Neural cell (in vitro differentiated cells): ENCODE results near the gene AK8. TPM values are rescaled to one million over a fixed set of nuclear protein-coding genes. Genes with fewer than 3 reads are reported as not detected.
A peak's percentile ranks its signal among the peaks of the same experiment; 100 is the strongest.

Experiments
- H2AFZ ChIP-seq: fragments of 200-600, 300-800 bp; sonication (generic), shearing (Covaris generic); 2 replicates; pipeline ENCODE4 v1.6.0; 2014; ENCODE audit warnings: low read depth, mild to moderate bottlenecking, antibody characterized with exemption, low read length, moderate library complexity
- H3F3A ChIP-seq: fragments of 200-600 bp; shearing (Covaris generic); 2 replicates; pipeline ENCODE4 v1.6.1; 2016; ENCODE audit warnings: mild to moderate bottlenecking, moderate library complexity, mixed read lengths, antibody characterized with exemption, low read length; ENCODE audit not compliant: insufficient read depth, poor library complexity, severe bottlenecking
- H3K27ac ChIP-seq: fragments of 200-600, 300-800 bp; sonication (generic), shearing (Covaris generic); 2 replicates; pipeline ENCODE4 v1.5.1; 2014; ENCODE audit warnings: mild to moderate bottlenecking, low read length, moderate library complexity
- H3K27me3 ChIP-seq: fragments of 300-800, 200-600 bp; sonication (generic), shearing (Covaris generic); 2 replicates; pipeline ENCODE4 v1.6.0; 2014; ENCODE audit warnings: mild to moderate bottlenecking, low read depth, low read length, moderate library complexity; ENCODE audit not compliant: insufficient read depth
- H3K36me3 ChIP-seq: fragments of 300-800, 200-600 bp; sonication (generic), shearing (Covaris generic); 2 replicates; pipeline ENCODE4 v1.5.1; 2014; ENCODE audit warnings: mild to moderate bottlenecking, antibody characterized with exemption, low read length, moderate library complexity; ENCODE audit not compliant: insufficient read depth
- H3K4me2 ChIP-seq: fragments of 300-800, 200-600 bp; sonication (generic), shearing (Covaris generic); 2 replicates; pipeline ENCODE4 v1.6.0; 2014; ENCODE audit warnings: mild to moderate bottlenecking, low read length
- H3K4me3 ChIP-seq: fragments of 300-800, 200-600 bp; sonication (generic), shearing (Covaris generic); 2 replicates; pipeline ENCODE4 v1.5.1; 2014; ENCODE audit warnings: mild to moderate bottlenecking, low read length, moderate library complexity
- H3K79me2 ChIP-seq: fragments of 200-600 bp; shearing (Covaris generic); replicated peaks from 2 replicates; pipeline ENCODE4 v1.6.0; 2014; ENCODE audit warnings: mild to moderate bottlenecking, low read length, moderate library complexity; ENCODE audit not compliant: insufficient read depth
- H3K9ac ChIP-seq: fragments of 300-800, 200-600 bp; sonication (generic), shearing (Covaris generic); 2 replicates; pipeline ENCODE4 v1.6.1; 2016; ENCODE audit warnings: mild to moderate bottlenecking, low read length, mixed read lengths
- H3K9me2 ChIP-seq: fragments of 200-600 bp; shearing (Covaris generic); 2 replicates; pipeline ENCODE4 v1.6.1; 2016; ENCODE audit warnings: mild to moderate bottlenecking, low read length, mixed read lengths; ENCODE audit not compliant: insufficient read depth
- H3K9me3 ChIP-seq: fragments of 200-600, 300-800 bp; sonication (generic), shearing (Covaris generic); 2 replicates; pipeline ENCODE4 v1.6.1; 2016; ENCODE audit warnings: mild to moderate bottlenecking, mixed run types, low read length, moderate library complexity, mixed read lengths
- H4K20me1 ChIP-seq: fragments of 200-600 bp; shearing (Covaris generic); 2 replicates; pipeline ENCODE4 v1.6.1; 2016; ENCODE audit warnings: mild to moderate bottlenecking, mixed run types; ENCODE audit not compliant: insufficient read depth
- EP300 ChIP-seq: fragments of 450-650 bp; conservative IDR thresholded peaks from 2 replicates; pipeline ENCODE4 v1.6.1; 2014; ENCODE audit warnings: antibody characterized with exemption, mild to moderate bottlenecking, moderate library complexity; ENCODE audit not compliant: poor library complexity, severe bottlenecking
- EZH2 ChIP-seq: fragments of 200-600, 300-800 bp; shearing (Covaris generic), sonication (generic); IDR thresholded peaks from 2 replicates; pipeline ENCODE4 v1.6.1; 2014; ENCODE audit warnings: antibody characterized with exemption, low read length, borderline replicate concordance, mild to moderate bottlenecking; ENCODE audit not compliant: insufficient read depth, poor library complexity, severe bottlenecking
- MXI1 ChIP-seq: fragments of 450-650 bp; conservative IDR thresholded peaks from 2 replicates; pipeline ENCODE4 v1.6.1; 2014; ENCODE audit warnings: antibody characterized with exemption, mild to moderate bottlenecking; ENCODE audit not compliant: poor library complexity, severe bottlenecking
- POLR2AphosphoS5 ChIP-seq: IDR thresholded peaks from 2 replicates; pipeline ENCODE4 v1.6.1; 2012
- RAD21 ChIP-seq: fragments of 450-650 bp; conservative IDR thresholded peaks from 2 replicates; pipeline ENCODE4 v1.6.1; 2014; ENCODE audit warnings: antibody characterized with exemption, mild to moderate bottlenecking, moderate library complexity
- SMC3 ChIP-seq: fragments of 450-650 bp; conservative IDR thresholded peaks from 2 replicates; pipeline ENCODE4 v1.6.1; 2014; ENCODE audit warnings: antibody characterized with exemption, mild to moderate bottlenecking, moderate library complexity; ENCODE audit not compliant: poor library complexity
- TAF1 ChIP-seq: IDR thresholded peaks from 2 replicates; pipeline ENCODE4 v1.6.1; 2012; ENCODE audit warnings: low read depth
- polyA plus RNA-seq: library from polyadenylated mRNA; depleted of rRNA; stranded (reverse); fragments of >200 nt; gene quantifications from 2 replicates; pipeline ENCODE4 v1.2.3, GENCODE V29; 2014
- TF ChIP-seq, protein P1 (sequence below): fragments of 450-650 bp; IDR thresholded peaks from 2 replicates; pipeline ENCODE4 v1.5.1; 2014; ENCODE audit warnings: antibody characterized with exemption, mild to moderate bottlenecking, moderate library complexity; ENCODE audit not compliant: poor library complexity, severe bottlenecking
- TF ChIP-seq, protein P2 (sequence below): IDR thresholded peaks from 2 replicates; pipeline ENCODE4 v1.6.1; 2012; ENCODE audit warnings: borderline replicate concordance

Gene AK8
- polyA plus RNA-seq, 1 donor from 2014 or later: 0.71 TPM

DNA sequence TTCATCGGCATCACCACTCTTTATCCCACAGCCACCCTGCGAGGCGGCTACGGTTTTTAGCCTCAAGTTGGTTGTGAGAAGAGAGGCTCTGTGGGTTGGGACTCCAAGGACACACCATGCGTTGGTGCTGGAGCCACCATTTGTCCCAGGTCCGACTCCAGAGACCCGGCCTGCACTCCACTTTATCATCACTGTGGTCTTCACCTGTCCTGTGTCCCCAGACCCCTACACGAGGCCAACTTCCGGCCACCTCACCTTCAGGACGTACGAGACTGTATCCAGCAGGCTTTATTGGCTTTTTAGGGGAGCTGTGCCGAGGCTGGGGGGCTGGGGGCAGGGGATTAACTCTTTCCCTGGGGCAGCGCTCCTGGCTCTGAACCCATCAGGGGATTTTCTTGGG, 152.8 kb downstream of the AK8 start:
- Histone ChIP-seq H3K9me3 (no peaks in the 10 kb centered on the region), H4K20me1 (no peaks in the 10 kb centered on the region), H3K36me3 (no peaks in the 10 kb centered on the region), H3K4me2 (no peak overlapping the region), H2AFZ (no peak overlapping the region), H3K27ac (no peak overlapping the region), H3K9ac (no peak overlapping the region), H3K79me2 (no peaks in the 10 kb centered on the region), H3K4me3 (no peak overlapping the region), H3K9me2 (no peaks in the 10 kb centered on the region), H3K27me3 (no peaks in the 10 kb centered on the region), H3F3A (no peaks in the 10 kb centered on the region)
- TF ChIP-seq, protein P1, sequence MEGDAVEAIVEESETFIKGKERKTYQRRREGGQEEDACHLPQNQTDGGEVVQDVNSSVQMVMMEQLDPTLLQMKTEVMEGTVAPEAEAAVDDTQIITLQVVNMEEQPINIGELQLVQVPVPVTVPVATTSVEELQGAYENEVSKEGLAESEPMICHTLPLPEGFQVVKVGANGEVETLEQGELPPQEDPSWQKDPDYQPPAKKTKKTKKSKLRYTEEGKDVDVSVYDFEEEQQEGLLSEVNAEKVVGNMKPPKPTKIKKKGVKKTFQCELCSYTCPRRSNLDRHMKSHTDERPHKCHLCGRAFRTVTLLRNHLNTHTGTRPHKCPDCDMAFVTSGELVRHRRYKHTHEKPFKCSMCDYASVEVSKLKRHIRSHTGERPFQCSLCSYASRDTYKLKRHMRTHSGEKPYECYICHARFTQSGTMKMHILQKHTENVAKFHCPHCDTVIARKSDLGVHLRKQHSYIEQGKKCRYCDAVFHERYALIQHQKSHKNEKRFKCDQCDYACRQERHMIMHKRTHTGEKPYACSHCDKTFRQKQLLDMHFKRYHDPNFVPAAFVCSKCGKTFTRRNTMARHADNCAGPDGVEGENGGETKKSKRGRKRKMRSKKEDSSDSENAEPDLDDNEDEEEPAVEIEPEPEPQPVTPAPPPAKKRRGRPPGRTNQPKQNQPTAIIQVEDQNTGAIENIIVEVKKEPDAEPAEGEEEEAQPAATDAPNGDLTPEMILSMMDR: no peak

DNA sequence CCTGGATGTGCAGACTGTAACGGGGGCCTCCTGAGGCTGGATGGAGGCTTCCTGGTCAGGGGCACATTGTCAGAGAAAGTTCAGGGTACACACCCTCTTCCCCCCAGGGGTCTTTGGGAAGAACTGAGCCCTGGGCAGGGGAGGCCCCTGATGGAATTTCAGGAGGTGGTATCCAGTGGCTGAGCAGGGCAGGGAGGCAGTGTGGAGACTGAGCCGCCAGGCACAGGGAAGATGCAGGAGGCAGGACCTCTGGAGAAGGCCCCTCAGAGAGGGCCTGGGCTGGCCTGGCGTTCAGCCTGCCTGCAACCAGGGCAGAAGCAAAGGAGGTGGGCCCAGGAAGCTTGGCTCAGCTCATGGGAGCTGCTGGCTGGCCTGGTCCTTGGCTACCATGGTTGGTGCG, 154.3 kb downstream of the AK8 start:
- Histone ChIP-seq H2AFZ (no peak overlapping the region), H3K9ac (no peak overlapping the region), H3F3A (no peaks in the 10 kb centered on the region), H3K27me3 (no peaks in the 10 kb centered on the region), H3K4me2 (no peak overlapping the region), H3K4me3 (peak overlapping the region; percentile 13), H3K9me2 (no peaks in the 10 kb centered on the region), H3K27ac (no peak overlapping the region), H3K9me3 (no peaks in the 10 kb centered on the region), H3K79me2 (no peaks in the 10 kb centered on the region), H4K20me1 (no peaks in the 10 kb centered on the region), H3K36me3 (no peaks in the 10 kb centered on the region)
- TF ChIP-seq SMC3 (no peak), EZH2 (no peak), MXI1 (no peak), TAF1 (no peak), RAD21 (no peak), EP300 (no peak), POLR2AphosphoS5 (no peak)
- TF ChIP-seq, protein P1: no peak
- TF ChIP-seq, protein P2, sequence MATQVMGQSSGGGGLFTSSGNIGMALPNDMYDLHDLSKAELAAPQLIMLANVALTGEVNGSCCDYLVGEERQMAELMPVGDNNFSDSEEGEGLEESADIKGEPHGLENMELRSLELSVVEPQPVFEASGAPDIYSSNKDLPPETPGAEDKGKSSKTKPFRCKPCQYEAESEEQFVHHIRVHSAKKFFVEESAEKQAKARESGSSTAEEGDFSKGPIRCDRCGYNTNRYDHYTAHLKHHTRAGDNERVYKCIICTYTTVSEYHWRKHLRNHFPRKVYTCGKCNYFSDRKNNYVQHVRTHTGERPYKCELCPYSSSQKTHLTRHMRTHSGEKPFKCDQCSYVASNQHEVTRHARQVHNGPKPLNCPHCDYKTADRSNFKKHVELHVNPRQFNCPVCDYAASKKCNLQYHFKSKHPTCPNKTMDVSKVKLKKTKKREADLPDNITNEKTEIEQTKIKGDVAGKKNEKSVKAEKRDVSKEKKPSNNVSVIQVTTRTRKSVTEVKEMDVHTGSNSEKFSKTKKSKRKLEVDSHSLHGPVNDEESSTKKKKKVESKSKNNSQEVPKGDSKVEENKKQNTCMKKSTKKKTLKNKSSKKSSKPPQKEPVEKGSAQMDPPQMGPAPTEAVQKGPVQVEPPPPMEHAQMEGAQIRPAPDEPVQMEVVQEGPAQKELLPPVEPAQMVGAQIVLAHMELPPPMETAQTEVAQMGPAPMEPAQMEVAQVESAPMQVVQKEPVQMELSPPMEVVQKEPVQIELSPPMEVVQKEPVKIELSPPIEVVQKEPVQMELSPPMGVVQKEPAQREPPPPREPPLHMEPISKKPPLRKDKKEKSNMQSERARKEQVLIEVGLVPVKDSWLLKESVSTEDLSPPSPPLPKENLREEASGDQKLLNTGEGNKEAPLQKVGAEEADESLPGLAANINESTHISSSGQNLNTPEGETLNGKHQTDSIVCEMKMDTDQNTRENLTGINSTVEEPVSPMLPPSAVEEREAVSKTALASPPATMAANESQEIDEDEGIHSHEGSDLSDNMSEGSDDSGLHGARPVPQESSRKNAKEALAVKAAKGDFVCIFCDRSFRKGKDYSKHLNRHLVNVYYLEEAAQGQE: no peak
